NT2/D1 (cell line): ENCODE results near the gene MTHFD2L.
A peak's percentile ranks its signal among the peaks of the same experiment; 100 is the strongest.

Experiments
- DNase-seq: peaks from one replicate; pipeline ENCODE4 v3.0.0-alpha.2; 2011; ENCODE audit warnings: low read depth, low spot score
- H3K27me3 ChIP-seq: 2 replicates; pipeline ENCODE4 v1.6.0; 2011; ENCODE audit warnings: mild to moderate bottlenecking; ENCODE audit not compliant: insufficient read length, insufficient read depth
- H3K36me3 ChIP-seq: 2 replicates; pipeline ENCODE4 v1.6.1; 2011; ENCODE audit warnings: mild to moderate bottlenecking, low read length, mixed read lengths; ENCODE audit not compliant: insufficient read depth, insufficient read length
- H3K4me1 ChIP-seq: 2 replicates; pipeline ENCODE4 v1.5.1; 2011; ENCODE audit not compliant: insufficient read depth, insufficient read length
- H3K4me3 ChIP-seq: 2 replicates; pipeline ENCODE4 v1.5.1; 2011; ENCODE audit warnings: low read depth; ENCODE audit not compliant: insufficient read length
- H3K9ac ChIP-seq: 2 replicates; pipeline ENCODE4 v1.6.0; 2011; ENCODE audit warnings: low read depth; ENCODE audit not compliant: insufficient read length
- H3K9me3 ChIP-seq: 2 replicates; pipeline ENCODE4 v1.5.1; 2011; ENCODE audit warnings: mild to moderate bottlenecking, low read length; ENCODE audit not compliant: insufficient read depth
- SUZ12 ChIP-seq: IDR thresholded peaks from 2 replicates; pipeline ENCODE4 v1.6.1; 2011; ENCODE audit not compliant: insufficient read length, insufficient read depth; ENCODE audit errors: extremely low read depth
- YY1 ChIP-seq: IDR thresholded peaks from 2 replicates; pipeline ENCODE4 v1.6.1; 2011; ENCODE audit not compliant: insufficient read length, insufficient read depth
- ZNF274 ChIP-seq: IDR thresholded peaks from 2 replicates; pipeline ENCODE4 v1.6.1; 2011; ENCODE audit warnings: mild to moderate bottlenecking, low read depth, low read length

The MTHFD2L gene

GRCh38 chr4:74217365-74217764 is 59.4 kb downstream of the MTHFD2L start:
- no peak for DNase-seq
- H3K4me1 ChIP-seq = no peaks in the 10 kb centered on the region
- no peak overlapping the region for H3K9ac ChIP-seq
- TF ChIP-seq ZNF274 = no peak
- TF ChIP-seq SUZ12 = no peak
- TF ChIP-seq YY1 = no peak
- no peaks in the 10 kb centered on the region for H3K36me3 ChIP-seq
- no peaks in the 10 kb centered on the region for H3K9me3 ChIP-seq
- H3K4me3 ChIP-seq = no peak overlapping the region
- no peaks in the 10 kb centered on the region for H3K27me3 ChIP-seq

GRCh38 chr4:74218201-74218600 is 60.3 kb downstream of the MTHFD2L start:
- Histone ChIP-seq H3K4me3 (no peak overlapping the region), H3K4me1 (no peaks in the 10 kb centered on the region), H3K9me3 (no peaks in the 10 kb centered on the region), H3K27me3 (no peaks in the 10 kb centered on the region), H3K9ac (no peak overlapping the region), H3K36me3 (no peaks in the 10 kb centered on the region)
- DNase-seq = no peak
- no peak for TF ChIP-seq SUZ12
- TF ChIP-seq ZNF274 = no peak
- TF ChIP-seq YY1 = no peak

GRCh38 chr4:74219240-74219639 is 61.3 kb downstream of the MTHFD2L start:
- no peak overlapping the region for H3K4me3 ChIP-seq
- no peaks in the 10 kb centered on the region for H3K4me1 ChIP-seq
- TF ChIP-seq ZNF274 (no peak), YY1 (no peak), SUZ12 (no peak)
- H3K36me3 ChIP-seq = no peaks in the 10 kb centered on the region
- H3K9me3 ChIP-seq = no peaks in the 10 kb centered on the region
- DNase-seq = no peak
- no peaks in the 10 kb centered on the region for H3K27me3 ChIP-seq
- no peak overlapping the region for H3K9ac ChIP-seq

- no peaks in the 10 kb centered on the region for H3K4me1 ChIP-seq
- H3K27me3 ChIP-seq = no peaks in the 10 kb centered on the region
- no peak for DNase-seq
- H3K36me3 ChIP-seq = no peaks in the 10 kb centered on the region
- H3K9ac ChIP-seq = no peak overlapping the region
- no peaks in the 10 kb centered on the region for H3K9me3 ChIP-seq
- TF ChIP-seq YY1 (no peak), SUZ12 (no peak), ZNF274 (no peak)
- no peak overlapping the region for H3K4me3 ChIP-seq
These were observed 65.2 kb downstream of the MTHFD2L start for GRCh38 chr4:74223098-74223497.

GRCh38 chr4:74223801-74224200 is 65.9 kb downstream of the MTHFD2L start:
- no peak overlapping the region for H3K4me3 ChIP-seq
- H3K9me3 ChIP-seq = no peaks in the 10 kb centered on the region
- no peak for TF ChIP-seq YY1
- no peak for TF ChIP-seq SUZ12
- no peak for TF ChIP-seq ZNF274
- H3K27me3 ChIP-seq = no peaks in the 10 kb centered on the region
- no peak overlapping the region for H3K9ac ChIP-seq
- no peaks in the 10 kb centered on the region for H3K4me1 ChIP-seq
- H3K36me3 ChIP-seq = no peaks in the 10 kb centered on the region
- DNase-seq = no peak

GRCh38 chr4:74228691-74229640 is 71.0 kb downstream of the MTHFD2L start:
- no peaks in the 10 kb centered on the region for H3K36me3 ChIP-seq
- no peak for TF ChIP-seq SUZ12
- no peak for TF ChIP-seq YY1
- TF ChIP-seq ZNF274 = no peak
- peak; percentile 48 for DNase-seq
- no peak overlapping the region for H3K9ac ChIP-seq
- no peaks in the 10 kb centered on the region for H3K27me3 ChIP-seq
- no peaks in the 10 kb centered on the region for H3K4me1 ChIP-seq
- H3K4me3 ChIP-seq = no peak overlapping the region
- no peaks in the 10 kb centered on the region for H3K9me3 ChIP-seq

GRCh38 chr4:74230902-74231499 is 73.1 kb downstream of the MTHFD2L start:
- DNase-seq = no peak
- H3K36me3 ChIP-seq = no peaks in the 10 kb centered on the region
- H3K4me3 ChIP-seq = no peak overlapping the region
- no peaks in the 10 kb centered on the region for H3K9me3 ChIP-seq
- H3K9ac ChIP-seq = no peak overlapping the region
- no peaks in the 10 kb centered on the region for H3K27me3 ChIP-seq
- TF ChIP-seq YY1 (no peak), ZNF274 (no peak), SUZ12 (no peak)
- H3K4me1 ChIP-seq = no peaks in the 10 kb centered on the region
